WERI-Rb-1 (cell line): ENCODE measurements around the gene GLT6D1.
"Not testable (repeated sequence)": the region's sequence is repeated elsewhere in the genome, so short reads cannot be mapped to it uniquely, and the experiment has no call there.

Experiments used
- DNase-seq: peaks from one replicate; pipeline ENCODE4 v3.0.0-alpha.2; 2020
- H3K27ac ChIP-seq: fragments of 250-450 bp; sonication (Bioruptor Pico); 2 replicates; pipeline ENCODE4 v1.5.1; 2020; ENCODE audit warnings: mild to moderate bottlenecking, moderate library complexity
- H3K27me3 ChIP-seq: fragments of 250-450 bp; sonication (Bioruptor Pico); 2 replicates; pipeline ENCODE4 v1.5.1; 2021; ENCODE audit warnings: mild to moderate bottlenecking, low read depth, moderate library complexity; ENCODE audit not compliant: insufficient read depth, severe bottlenecking
- H3K36me3 ChIP-seq: fragments of 250-450 bp; sonication (Bioruptor Pico); 2 replicates; pipeline ENCODE4 v1.5.1; 2020; ENCODE audit warnings: mild to moderate bottlenecking, moderate library complexity
- H3K4me3 ChIP-seq: 2 replicates; pipeline ENCODE4 v1.5.1; 2011; ENCODE audit warnings: low read depth, mild to moderate bottlenecking, control low read depth, low read length
- H3K9me3 ChIP-seq: fragments of 250-450 bp; sonication (Bioruptor Pico); 2 replicates; pipeline ENCODE4 v1.5.1; 2021; ENCODE audit warnings: mild to moderate bottlenecking, moderate library complexity; ENCODE audit not compliant: severe bottlenecking
- TF ChIP-seq, protein P1 (sequence below): IDR thresholded peaks from 2 replicates; pipeline ENCODE4 v1.5.1; 2011; ENCODE audit warnings: low read depth, mild to moderate bottlenecking, control low read depth, inconsistent platforms, low read length

Gene GLT6D1

DNA sequence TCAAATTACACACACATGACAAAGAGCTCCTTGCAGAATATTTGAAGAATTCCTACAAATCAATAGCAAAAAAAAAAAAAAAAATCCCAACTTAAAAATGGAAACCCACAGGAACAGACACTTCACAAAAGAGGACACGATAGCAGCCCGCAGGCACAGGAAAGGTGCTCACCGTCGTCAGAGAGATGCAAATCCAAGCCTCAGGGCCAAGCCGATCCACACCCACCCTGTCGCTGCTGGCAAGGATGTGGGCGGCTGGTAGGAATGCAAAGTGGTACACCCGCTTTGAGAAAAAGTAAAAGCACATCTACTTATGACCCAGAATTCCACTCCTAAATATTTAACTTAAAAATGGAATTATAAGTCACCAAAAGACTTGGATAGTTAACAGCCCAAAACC, 34.6 kb upstream of the GLT6D1 start:
- Histone ChIP-seq H3K9me3 (no peaks in the 10 kb centered on the region), H3K36me3 (no peaks in the 10 kb centered on the region), H3K27me3 (no peaks in the 10 kb centered on the region), H3K27ac (no peak overlapping the region), H3K4me3 (no peak overlapping the region)
- TF ChIP-seq, protein P1, sequence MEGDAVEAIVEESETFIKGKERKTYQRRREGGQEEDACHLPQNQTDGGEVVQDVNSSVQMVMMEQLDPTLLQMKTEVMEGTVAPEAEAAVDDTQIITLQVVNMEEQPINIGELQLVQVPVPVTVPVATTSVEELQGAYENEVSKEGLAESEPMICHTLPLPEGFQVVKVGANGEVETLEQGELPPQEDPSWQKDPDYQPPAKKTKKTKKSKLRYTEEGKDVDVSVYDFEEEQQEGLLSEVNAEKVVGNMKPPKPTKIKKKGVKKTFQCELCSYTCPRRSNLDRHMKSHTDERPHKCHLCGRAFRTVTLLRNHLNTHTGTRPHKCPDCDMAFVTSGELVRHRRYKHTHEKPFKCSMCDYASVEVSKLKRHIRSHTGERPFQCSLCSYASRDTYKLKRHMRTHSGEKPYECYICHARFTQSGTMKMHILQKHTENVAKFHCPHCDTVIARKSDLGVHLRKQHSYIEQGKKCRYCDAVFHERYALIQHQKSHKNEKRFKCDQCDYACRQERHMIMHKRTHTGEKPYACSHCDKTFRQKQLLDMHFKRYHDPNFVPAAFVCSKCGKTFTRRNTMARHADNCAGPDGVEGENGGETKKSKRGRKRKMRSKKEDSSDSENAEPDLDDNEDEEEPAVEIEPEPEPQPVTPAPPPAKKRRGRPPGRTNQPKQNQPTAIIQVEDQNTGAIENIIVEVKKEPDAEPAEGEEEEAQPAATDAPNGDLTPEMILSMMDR = no peak
- no peak for DNase-seq

GRCh38 chr9:135672786-135673185, 33.4 kb upstream of the GLT6D1 start:
- not testable (repeated sequence) for H3K27me3 ChIP-seq, H3K27ac ChIP-seq, H3K4me3 ChIP-seq, DNase-seq, H3K36me3 ChIP-seq, H3K9me3 ChIP-seq

- Histone ChIP-seq H3K36me3 (no peaks in the 10 kb centered on the region), H3K27ac (no peak overlapping the region), H3K27me3 (no peaks in the 10 kb centered on the region), H3K9me3 (no peaks in the 10 kb centered on the region), H3K4me3 (no peak overlapping the region)
- no peak for DNase-seq
- TF ChIP-seq, protein P1 = 0 out of 2 replicates have a peak, but pooled peaks have one; percentile 19
Observed at GRCh38 chr9:135671591-135672041, 32.3 kb upstream of the GLT6D1 start.

- H3K36me3 ChIP-seq = no peaks in the 10 kb centered on the region
- no peak overlapping the region for H3K4me3 ChIP-seq
- H3K27ac ChIP-seq = no peak overlapping the region
- no peaks in the 10 kb centered on the region for H3K9me3 ChIP-seq
- H3K27me3 ChIP-seq = no peaks in the 10 kb centered on the region
- TF ChIP-seq, protein P1 = no peak
- no peak for DNase-seq
Observed at GRCh38 chr9:135670721-135671590, 31.6 kb upstream of the GLT6D1 start.

DNA sequence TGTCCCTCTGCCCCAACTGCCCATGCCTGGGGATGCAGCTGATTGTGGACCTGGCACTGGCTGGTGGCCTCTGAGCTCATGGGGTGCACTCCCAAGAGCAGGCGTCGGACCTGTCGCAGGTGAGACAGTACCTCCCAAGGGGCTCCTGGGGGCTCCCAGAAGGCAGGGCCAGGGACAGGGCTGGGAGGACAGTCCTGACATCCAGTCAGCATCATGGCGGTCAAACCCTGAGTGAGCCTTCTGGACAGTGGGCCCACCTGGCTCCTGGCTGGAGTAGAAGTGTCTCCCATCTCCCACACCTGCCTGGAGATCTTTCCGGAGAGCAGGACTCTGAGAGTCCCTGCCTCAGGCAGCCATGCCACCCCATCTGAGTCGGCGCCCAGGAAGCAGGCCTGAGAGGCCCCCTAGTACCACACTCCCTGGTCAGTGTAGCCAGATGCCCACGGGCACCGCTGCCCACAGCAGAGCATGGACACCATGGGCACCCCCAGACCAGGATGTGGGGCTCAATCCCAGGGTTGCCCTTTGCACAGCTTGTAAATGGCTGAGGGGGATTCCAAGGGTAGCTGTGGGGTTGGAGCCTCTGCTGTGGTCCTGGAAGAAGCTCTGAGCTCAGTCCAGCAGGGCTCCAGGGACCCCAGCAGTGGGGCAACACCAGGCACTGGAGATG, 30.4 kb upstream of the GLT6D1 start:
- TF ChIP-seq, protein P1 = no peak
- H3K27me3 ChIP-seq = no peaks in the 10 kb centered on the region
- H3K4me3 ChIP-seq = no peak overlapping the region
- no peak for DNase-seq
- H3K36me3 ChIP-seq = no peaks in the 10 kb centered on the region
- no peak overlapping the region for H3K27ac ChIP-seq
- H3K9me3 ChIP-seq = no peaks in the 10 kb centered on the region

GRCh38 chr9:135669018-135669417, 29.7 kb upstream of the GLT6D1 start:
- H3K27ac ChIP-seq, H3K27me3 ChIP-seq, H3K4me3 ChIP-seq, DNase-seq, H3K36me3 ChIP-seq, H3K9me3 ChIP-seq: not testable (repeated sequence)
